ENCODE data around the gene OAF.

DNA sequence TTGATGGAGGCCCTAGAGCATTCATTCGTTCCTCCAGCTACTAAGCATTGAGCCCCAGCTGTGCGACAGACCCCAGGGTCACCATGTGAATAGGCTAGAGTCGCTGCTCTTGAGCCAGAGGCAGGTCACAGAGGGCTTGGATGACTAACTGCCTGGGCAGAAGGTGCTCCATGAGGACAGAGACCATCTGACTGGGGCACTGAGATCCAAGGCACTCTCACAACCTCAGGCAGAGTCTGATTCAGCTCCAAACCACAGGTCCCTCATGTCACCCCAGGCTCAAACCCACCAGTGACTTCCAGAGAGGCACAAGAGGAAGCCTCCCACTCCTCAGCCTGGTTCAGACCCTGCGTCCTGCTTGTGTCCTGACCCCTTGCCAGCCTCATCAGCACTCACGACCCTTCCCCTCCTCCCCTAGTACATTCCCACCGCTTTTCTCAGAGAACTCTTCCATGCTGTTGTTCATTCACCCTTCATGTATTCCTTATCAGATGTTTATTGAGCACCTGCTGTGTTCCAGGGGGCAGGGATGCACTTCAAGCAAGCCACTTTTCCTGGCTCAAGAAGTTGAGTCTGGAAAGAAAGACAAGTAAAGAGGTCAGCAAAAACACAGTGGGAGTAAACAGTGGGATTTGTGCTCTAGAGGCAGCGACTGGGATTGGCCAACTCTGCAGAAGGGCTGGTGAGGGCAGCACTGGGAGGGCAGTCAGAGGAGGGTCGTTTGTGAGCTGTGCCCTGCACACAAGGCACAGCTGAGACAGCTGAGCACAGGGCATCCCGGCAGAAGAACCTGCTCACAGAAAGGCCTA is 9.3 kb downstream of the OAF start:
- TF ChIP-seq, protein P1, sequence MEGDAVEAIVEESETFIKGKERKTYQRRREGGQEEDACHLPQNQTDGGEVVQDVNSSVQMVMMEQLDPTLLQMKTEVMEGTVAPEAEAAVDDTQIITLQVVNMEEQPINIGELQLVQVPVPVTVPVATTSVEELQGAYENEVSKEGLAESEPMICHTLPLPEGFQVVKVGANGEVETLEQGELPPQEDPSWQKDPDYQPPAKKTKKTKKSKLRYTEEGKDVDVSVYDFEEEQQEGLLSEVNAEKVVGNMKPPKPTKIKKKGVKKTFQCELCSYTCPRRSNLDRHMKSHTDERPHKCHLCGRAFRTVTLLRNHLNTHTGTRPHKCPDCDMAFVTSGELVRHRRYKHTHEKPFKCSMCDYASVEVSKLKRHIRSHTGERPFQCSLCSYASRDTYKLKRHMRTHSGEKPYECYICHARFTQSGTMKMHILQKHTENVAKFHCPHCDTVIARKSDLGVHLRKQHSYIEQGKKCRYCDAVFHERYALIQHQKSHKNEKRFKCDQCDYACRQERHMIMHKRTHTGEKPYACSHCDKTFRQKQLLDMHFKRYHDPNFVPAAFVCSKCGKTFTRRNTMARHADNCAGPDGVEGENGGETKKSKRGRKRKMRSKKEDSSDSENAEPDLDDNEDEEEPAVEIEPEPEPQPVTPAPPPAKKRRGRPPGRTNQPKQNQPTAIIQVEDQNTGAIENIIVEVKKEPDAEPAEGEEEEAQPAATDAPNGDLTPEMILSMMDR (conservative IDR thresholded peaks at IDR 0.05; ENCODE audit: low read depth in 2 of 2), result no peak
- TF ChIP-seq, protein P2, sequence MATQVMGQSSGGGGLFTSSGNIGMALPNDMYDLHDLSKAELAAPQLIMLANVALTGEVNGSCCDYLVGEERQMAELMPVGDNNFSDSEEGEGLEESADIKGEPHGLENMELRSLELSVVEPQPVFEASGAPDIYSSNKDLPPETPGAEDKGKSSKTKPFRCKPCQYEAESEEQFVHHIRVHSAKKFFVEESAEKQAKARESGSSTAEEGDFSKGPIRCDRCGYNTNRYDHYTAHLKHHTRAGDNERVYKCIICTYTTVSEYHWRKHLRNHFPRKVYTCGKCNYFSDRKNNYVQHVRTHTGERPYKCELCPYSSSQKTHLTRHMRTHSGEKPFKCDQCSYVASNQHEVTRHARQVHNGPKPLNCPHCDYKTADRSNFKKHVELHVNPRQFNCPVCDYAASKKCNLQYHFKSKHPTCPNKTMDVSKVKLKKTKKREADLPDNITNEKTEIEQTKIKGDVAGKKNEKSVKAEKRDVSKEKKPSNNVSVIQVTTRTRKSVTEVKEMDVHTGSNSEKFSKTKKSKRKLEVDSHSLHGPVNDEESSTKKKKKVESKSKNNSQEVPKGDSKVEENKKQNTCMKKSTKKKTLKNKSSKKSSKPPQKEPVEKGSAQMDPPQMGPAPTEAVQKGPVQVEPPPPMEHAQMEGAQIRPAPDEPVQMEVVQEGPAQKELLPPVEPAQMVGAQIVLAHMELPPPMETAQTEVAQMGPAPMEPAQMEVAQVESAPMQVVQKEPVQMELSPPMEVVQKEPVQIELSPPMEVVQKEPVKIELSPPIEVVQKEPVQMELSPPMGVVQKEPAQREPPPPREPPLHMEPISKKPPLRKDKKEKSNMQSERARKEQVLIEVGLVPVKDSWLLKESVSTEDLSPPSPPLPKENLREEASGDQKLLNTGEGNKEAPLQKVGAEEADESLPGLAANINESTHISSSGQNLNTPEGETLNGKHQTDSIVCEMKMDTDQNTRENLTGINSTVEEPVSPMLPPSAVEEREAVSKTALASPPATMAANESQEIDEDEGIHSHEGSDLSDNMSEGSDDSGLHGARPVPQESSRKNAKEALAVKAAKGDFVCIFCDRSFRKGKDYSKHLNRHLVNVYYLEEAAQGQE (IDR thresholded peaks at IDR 0.05; ENCODE audit: unreplicated experiment), result no peak
- TF ChIP-seq POLR2AphosphoS5 (IDR thresholded peaks at IDR 0.05; ENCODE audit: low read depth) (no peak), EZH2phosphoT487 (IDR thresholded peaks at IDR 0.05; ENCODE audit: unreplicated experiment) (no peak), EZH2 (IDR thresholded peaks at IDR 0.05; ENCODE audit: low read depth, unreplicated experiment) (no peak)

Measured in GM23338 (cell line).